Aorta (tissue), 5 donors: ENCODE measurements around the gene SHB. TPM values are rescaled to one million over a fixed set of nuclear protein-coding genes. Genes with fewer than 3 reads are reported as not detected.
"Not testable (repeated sequence)": the region's sequence is repeated elsewhere in the genome, so short reads cannot be mapped to it uniquely, and the experiment has no call there.

Source experiments
- ATAC-seq: fragments of 200-7000 bp; cut with Tn5 transposase; one replicate; pipeline ENCODE4 v1.9.1; 2022; ENCODE audit warnings: moderate library complexity; ENCODE audit not compliant: low FRiP score
- DNase-seq, 2 donors: peaks; one replicate each; pipeline ENCODE4 v3.0.0-alpha.2; 2020
- H3K27ac ChIP-seq, 2 donors: one replicate each; pipeline ENCODE4 v1.5.1; 2013; ENCODE audit warnings: low read length in 2 of 2, mild to moderate bottlenecking in 2 of 2, moderate library complexity in 2 of 2, control low read depth in 1 of 2, inconsistent platforms in 1 of 2, low read depth in 1 of 2
- H3K27me3 ChIP-seq, 2 donors: one replicate each; pipeline ENCODE4 v1.6.1; 2013; ENCODE audit warnings: control low read depth in 1 of 2, low read length in 1 of 2, mild to moderate bottlenecking in 1 of 2, moderate library complexity in 1 of 2; ENCODE audit not compliant: insufficient read depth in 2 of 2, control insufficient read depth in 1 of 2
- H3K36me3 ChIP-seq, 2 donors: one replicate each; pipeline ENCODE4 v1.6.1; 2013; ENCODE audit warnings: control low read depth in 1 of 2, low read length in 1 of 2, mild to moderate bottlenecking in 1 of 2; ENCODE audit not compliant: insufficient read depth in 2 of 2, control insufficient read depth in 1 of 2
- H3K4me1 ChIP-seq, 2 donors: one replicate each; pipeline ENCODE4 v1.6.1; 2013; ENCODE audit warnings: low read length in 2 of 2, control low read depth in 1 of 2, mild to moderate bottlenecking in 1 of 2, moderate library complexity in 1 of 2; ENCODE audit not compliant: insufficient read depth in 2 of 2, control insufficient read depth in 1 of 2
- H3K4me3 ChIP-seq, 2 donors: one replicate each; pipeline ENCODE4 v1.5.1; 2013; ENCODE audit warnings: low read length in 2 of 2, control low read depth in 1 of 2, mild to moderate bottlenecking in 1 of 2
- H3K9me3 ChIP-seq: one replicate; pipeline ENCODE4 v1.6.1; 2013; ENCODE audit warnings: mild to moderate bottlenecking, low read length; ENCODE audit not compliant: control insufficient read depth
- WGBS, 2 donors: extraction: QIAGEN DNeasy Blood & Tissue Kit; methylation state at CpG; one replicate each; pipeline ENCODE4 v1.1.7; 2013; 5-methylcytosine and 5-hydroxymethylcytosine counted together
- intact Hi-C, 2 donors: fragments of 100-400 bp; cut with DNase I; formaldehyde crosslinking; loops; one replicate each; pipeline versions ENCODE4 v1.14.2 to v1.15.0; 2022
- polyA plus RNA-seq, 2 donors: library from polyadenylated mRNA; stranded (reverse); fragments of 200-250 nt; gene quantifications; one replicate each; pipeline ENCODE4 v1.2.3, GENCODE V29; 2013
- total RNA-seq, 2 donors: library from RNA; stranded (reverse); fragmentation: NEBNext Ultra II Directional; extraction: Animal tissue kit (Norgen Biotek cat#: 25700); gene quantifications; one replicate each; pipeline ENCODE4 v1.2.1, GENCODE V29; 2021
- donor health status: healthy with polysubstance abuse.
- donor health status: Bipolar disorder and iron deficiency.
- donor health status: DM: no; HTN: no; CAD: no.
- donor health status: DM: no; HTN: no; CAD: no.
- donor health status: DM: yes; HTN: yes; CAD: no.

Gene SHB
- total and polyA plus RNA-seq, 4 donors = 3.5 to 29.3 (median 17.2) TPM

DNA sequence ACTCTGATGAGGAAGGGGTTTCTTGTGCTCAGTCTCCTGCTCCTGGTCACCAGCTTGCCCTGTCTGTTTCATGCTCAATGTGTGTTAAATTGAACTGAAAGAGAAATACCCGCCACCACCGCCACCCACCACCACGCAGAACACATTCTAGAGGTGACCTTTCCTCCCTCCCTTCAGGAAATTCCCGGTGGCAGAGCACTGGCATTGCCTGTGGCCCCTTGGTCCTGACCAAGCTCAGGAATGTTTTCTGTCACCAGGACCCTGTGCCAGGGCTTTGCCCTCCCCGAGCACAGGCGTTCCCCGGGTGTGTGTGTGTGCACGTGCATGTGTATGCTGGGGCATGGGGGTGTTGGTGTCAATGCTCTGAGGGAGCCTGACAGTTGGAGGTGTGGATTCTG lies 154.9 kb downstream of the SHB start:
- H3K27me3 ChIP-seq = no peaks in the 10 kb centered on the region
- H3K36me3 ChIP-seq = no peaks in the 10 kb centered on the region
- no peaks in the 10 kb centered on the region for H3K9me3 ChIP-seq
- H3K27ac ChIP-seq = no peak overlapping the region
- DNase-seq = no peak
- no peak for ATAC-seq
- H3K4me1 ChIP-seq = no peaks in the 10 kb centered on the region
- H3K4me3 ChIP-seq = no peak overlapping the region
- intact Hi-C loops = loop anchor here (5.0 to 10.0 kb wide), 6 partner anchors 101 to 488 kb away; no protein-coding TSS in a partner anchor
- 41 to 42% methylated on average over 8 of the region's 8 CpGs for WGBS, 2 donors

DNA sequence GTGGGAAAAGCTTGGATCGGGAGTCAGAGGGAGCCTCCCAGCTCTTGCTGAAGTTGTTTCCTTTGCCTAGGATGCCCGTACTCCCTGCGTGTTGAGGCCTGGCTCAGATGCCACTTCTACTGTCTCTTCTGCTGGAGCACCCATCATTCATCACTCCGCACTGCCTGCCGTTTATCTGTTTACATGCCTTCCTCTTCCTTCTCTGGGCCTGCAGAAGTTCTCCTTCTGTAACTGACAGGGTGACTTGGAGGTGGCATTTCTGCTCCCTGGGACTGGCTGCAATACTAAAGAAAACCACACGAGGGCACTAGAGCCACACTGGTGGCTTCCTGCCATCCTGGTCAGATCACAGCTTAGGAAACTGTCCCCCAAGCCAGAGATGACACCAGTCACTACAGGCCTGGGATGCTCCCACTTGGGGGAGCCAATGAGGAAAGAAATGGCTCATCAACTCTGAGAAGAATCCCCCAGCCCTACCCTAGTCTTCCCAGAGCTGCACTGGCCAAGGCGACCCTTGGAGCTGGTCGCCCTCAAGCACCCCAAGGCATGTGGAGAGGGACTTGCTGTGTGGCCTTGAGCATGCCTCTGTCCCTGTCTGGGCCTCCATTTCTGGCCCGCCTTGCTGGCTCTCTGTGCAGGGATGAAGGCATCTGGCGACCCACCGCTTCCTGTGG lies 155.4 kb downstream of the SHB start:
- ATAC-seq = peak; percentile 88
- no peaks in the 10 kb centered on the region for H3K27me3 ChIP-seq
- H3K27ac ChIP-seq = no peak overlapping the region

GRCh38 chr9:37911271-37911681 lies 157.8 kb downstream of the SHB start:
- no peak for DNase-seq
- H3K36me3 ChIP-seq = no peaks in the 10 kb centered on the region
- ATAC-seq = no peak
- H3K4me3 ChIP-seq = no peak overlapping the region
- intact Hi-C loops = loop anchor here (5.0 to 10.0 kb wide), 6 partner anchors 104 to 491 kb away; no protein-coding TSS in a partner anchor
- H3K27me3 ChIP-seq = no peaks in the 10 kb centered on the region
- H3K9me3 ChIP-seq = no peaks in the 10 kb centered on the region
- WGBS, 2 donors = 58 to 62% methylated on average over 6 of the region's 6 CpGs
- no peaks in the 10 kb centered on the region for H3K4me1 ChIP-seq
- H3K27ac ChIP-seq = no peak overlapping the region

More for the DNA sequence above, 155.4 kb downstream of the SHB start:
- Histone ChIP-seq H3K4me3 (no peak overlapping the region), H3K36me3 (no peaks in the 10 kb centered on the region), H3K9me3 (no peaks in the 10 kb centered on the region), H3K4me1 (no peaks in the 10 kb centered on the region)
- WGBS, 2 donors = 54 to 56% methylated on average over 11 of the region's 11 CpGs
- intact Hi-C loops = loop anchor here (1.0 to 10.0 kb wide), 7 partner anchors 101 to 489 kb away; no protein-coding TSS in a partner anchor
- peak; percentile 81 to 88 for DNase-seq

DNA sequence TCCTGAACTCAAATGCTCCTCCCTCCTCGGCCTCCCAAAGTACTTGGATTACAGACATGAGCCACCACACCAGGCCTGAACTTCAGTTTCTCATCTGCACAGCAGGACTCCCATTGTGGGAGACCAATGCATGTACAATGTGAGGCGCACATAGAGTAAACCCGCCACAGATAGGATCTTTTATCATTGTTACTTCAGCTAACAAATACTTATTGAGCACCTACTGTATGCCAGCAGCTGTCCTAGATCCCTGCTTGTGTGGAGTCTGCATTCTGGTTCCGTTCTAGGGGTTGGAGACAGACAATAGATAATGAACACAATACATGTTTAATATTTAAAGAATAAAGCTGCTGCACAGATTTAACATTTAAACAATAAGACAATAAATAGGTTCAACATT lies 158.8 kb downstream of the SHB start:
- WGBS, 2 donors = 93 to 95% methylated on average over 4 of the region's 4 CpGs
- no peak for ATAC-seq

GRCh38 chr9:37909836-37910235 lies 159.2 kb downstream of the SHB start:
- H3K27me3 ChIP-seq, H3K9me3 ChIP-seq, H3K4me1 ChIP-seq, DNase-seq, H3K27ac ChIP-seq, H3K36me3 ChIP-seq, ATAC-seq, H3K4me3 ChIP-seq: not testable (repeated sequence)
- WGBS, 2 donors = 81% methylated on average over 5 of the region's 5 CpGs
- intact Hi-C loops = loop anchor here (5.0 to 10.0 kb wide), 9 partner anchors 105 to 515 kb away; partner anchors contain the start of genes ALDH1B1 (in 1 of the 2) and IGFBPL1 (in 1 of the 2)

More for the DNA sequence above, 158.8 kb downstream of the SHB start:
- intact Hi-C loops = loop anchor here (5.0 to 10.0 kb wide), 6 partner anchors 105 to 492 kb away; no protein-coding TSS in a partner anchor
- no peaks in the 10 kb centered on the region for H3K9me3 ChIP-seq
- no peak overlapping the region for H3K27ac ChIP-seq
- no peak overlapping the region for H3K4me3 ChIP-seq
- no peaks in the 10 kb centered on the region for H3K4me1 ChIP-seq
- DNase-seq = no peak
- no peaks in the 10 kb centered on the region for H3K36me3 ChIP-seq
- H3K27me3 ChIP-seq = no peaks in the 10 kb centered on the region

- no peaks in the 10 kb centered on the region for H3K9me3 ChIP-seq
- intact Hi-C loops = loop anchor here (5.0 to 10.0 kb wide), 3 partner anchors 108 to 515 kb away; partner anchors contain the start of genes ALDH1B1 (in 1 of the 2) and IGFBPL1 (in 1 of the 2)
- DNase-seq = peak in 1 of 2 donors; percentile 11
- no peaks in the 10 kb centered on the region for H3K4me1 ChIP-seq
- no peak overlapping the region for H3K27ac ChIP-seq
- H3K27me3 ChIP-seq = no peaks in the 10 kb centered on the region
- ATAC-seq = no peak
- 91 to 93% methylated on average over 3 of the region's 3 CpGs for WGBS, 2 donors
- H3K4me3 ChIP-seq = no peak overlapping the region
- H3K36me3 ChIP-seq = no peaks in the 10 kb centered on the region
Observed at GRCh38 chr9:37909326-37909725, 159.7 kb downstream of the SHB start.

DNA sequence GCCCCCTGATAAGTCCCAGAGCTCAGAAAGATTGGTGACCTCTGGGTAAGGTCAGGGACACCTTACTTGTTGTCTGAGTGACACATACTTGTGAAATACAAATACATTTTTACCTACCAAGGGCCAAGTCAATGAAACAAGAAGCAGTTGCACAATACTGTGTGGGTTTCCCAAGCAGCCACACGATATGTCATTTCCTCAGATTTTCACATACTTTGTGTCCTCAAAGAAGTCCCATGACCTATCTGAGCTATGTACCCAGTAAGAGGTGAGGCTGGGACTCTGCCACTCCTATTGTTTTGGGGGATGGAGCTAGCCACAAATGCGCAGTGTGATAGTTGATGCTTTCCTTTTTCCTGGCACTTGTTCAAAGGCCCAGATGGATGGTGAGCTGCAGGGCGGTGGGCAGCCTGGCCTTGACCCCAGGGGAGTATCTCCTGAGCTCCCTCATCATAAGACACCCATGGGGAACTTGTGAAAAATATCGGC lies 160.3 kb downstream of the SHB start:
- H3K4me3 ChIP-seq = no peak overlapping the region
- H3K36me3 ChIP-seq = no peaks in the 10 kb centered on the region
- H3K27ac ChIP-seq = no peak overlapping the region
- ATAC-seq (no peak), DNase-seq (no peak)
- no peaks in the 10 kb centered on the region for H3K4me1 ChIP-seq
- no peaks in the 10 kb centered on the region for H3K9me3 ChIP-seq
- intact Hi-C loops = loop anchor here (5.0 to 10.0 kb wide), 3 partner anchors 109 to 516 kb away; partner anchors contain the start of genes ALDH1B1 (in 1 of the 2) and IGFBPL1 (in 1 of the 2)
- no peaks in the 10 kb centered on the region for H3K27me3 ChIP-seq
- 77 to 87% methylated on average over 4 of the region's 4 CpGs for WGBS, 2 donors

GRCh38 chr9:37908283-37908682 lies 160.7 kb downstream of the SHB start:
- intact Hi-C loops = loop anchor here (5.0 to 10.0 kb wide), 3 partner anchors 109 to 517 kb away; partner anchors contain the start of genes ALDH1B1 (in 1 of the 2) and IGFBPL1 (in 1 of the 2)
- ATAC-seq (no peak), DNase-seq (no peak)
- H3K9me3 ChIP-seq = no peaks in the 10 kb centered on the region
- WGBS, 2 donors = 64 to 66% methylated on average over 4 of the region's 4 CpGs
- H3K36me3 ChIP-seq = no peaks in the 10 kb centered on the region
- no peaks in the 10 kb centered on the region for H3K4me1 ChIP-seq
- no peak overlapping the region for H3K27ac ChIP-seq
- H3K27me3 ChIP-seq = no peaks in the 10 kb centered on the region
- H3K4me3 ChIP-seq = no peak overlapping the region
